Activated T-cell treated with anti-CD3 and anti-CD28 coated beads for 1 hour (primary cell): ENCODE results near the gene PIBF1.
A peak's percentile ranks its signal among the peaks of the same experiment; 100 is the strongest.
"Not testable (repeated sequence)": the region's sequence is repeated elsewhere in the genome, so short reads cannot be mapped to it uniquely, and the experiment has no call there.

Experiments used
- DNase-seq: peaks from one replicate; pipeline ENCODE4 v3.0.0-alpha.2; 2020; ENCODE audit warnings: low read depth

PIBF1 gene

GRCh38 chr13:72820898-72821279 is 39.0 kb downstream of the PIBF1 start:
- no peak for DNase-seq

DNA sequence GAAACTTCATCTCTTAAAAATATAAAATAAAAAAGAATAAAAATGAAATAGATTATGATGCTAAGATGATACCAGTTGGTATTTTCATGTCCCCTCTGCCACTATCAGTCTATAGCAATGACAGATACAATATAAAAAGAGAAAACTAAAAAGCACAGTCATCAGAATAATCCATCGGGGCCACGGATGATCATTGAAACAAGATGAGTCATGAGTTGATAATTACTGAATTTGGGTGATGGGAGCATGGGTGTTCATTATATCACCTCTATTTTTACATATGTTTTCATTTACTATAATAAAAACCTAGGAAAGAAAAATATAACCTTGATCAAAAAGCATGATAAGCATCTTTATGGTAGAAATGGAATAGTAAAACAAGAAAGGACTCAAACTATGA is 41.1 kb downstream of the PIBF1 start:
- DNase-seq = no peak

DNA sequence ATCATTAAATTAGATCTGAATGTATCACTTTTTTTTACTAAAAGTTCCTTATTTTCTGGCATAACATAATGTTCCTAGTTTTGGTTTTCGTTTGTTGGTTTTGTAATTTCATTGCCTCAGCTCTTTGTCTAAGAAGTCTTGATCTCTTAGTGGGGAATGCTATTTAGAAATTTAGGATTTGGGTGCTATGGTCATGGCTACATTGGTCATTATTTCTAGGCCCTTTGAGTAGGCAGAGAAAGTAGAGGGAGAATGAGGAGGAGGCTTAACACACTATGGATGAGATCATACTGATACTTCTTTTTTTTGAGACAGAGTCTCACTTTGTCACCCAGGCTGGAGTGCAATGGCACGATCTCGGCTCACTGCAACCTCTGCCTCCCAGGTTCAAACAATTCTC is 41.8 kb downstream of the PIBF1 start:
- DNase-seq = no peak

DNA sequence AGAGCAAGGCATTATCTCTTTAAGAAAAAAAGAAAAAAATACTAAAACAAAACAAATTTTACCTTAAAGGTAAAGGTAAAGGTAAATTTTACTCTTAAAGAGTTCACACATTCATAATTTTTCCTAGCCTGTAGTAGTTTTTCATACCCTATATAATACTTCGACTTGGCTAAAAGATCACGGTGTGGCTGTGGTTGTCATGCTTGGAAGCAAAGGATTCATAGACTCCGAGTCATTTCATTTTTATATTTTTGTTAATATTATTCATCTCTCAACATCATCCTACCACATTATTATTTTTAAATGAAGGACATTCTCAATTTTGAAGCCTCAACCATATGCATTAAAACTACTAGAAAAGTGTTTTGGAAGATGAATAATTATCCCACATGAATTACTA is 52.7 kb downstream of the PIBF1 start:
- DNase-seq = no peak

DNA sequence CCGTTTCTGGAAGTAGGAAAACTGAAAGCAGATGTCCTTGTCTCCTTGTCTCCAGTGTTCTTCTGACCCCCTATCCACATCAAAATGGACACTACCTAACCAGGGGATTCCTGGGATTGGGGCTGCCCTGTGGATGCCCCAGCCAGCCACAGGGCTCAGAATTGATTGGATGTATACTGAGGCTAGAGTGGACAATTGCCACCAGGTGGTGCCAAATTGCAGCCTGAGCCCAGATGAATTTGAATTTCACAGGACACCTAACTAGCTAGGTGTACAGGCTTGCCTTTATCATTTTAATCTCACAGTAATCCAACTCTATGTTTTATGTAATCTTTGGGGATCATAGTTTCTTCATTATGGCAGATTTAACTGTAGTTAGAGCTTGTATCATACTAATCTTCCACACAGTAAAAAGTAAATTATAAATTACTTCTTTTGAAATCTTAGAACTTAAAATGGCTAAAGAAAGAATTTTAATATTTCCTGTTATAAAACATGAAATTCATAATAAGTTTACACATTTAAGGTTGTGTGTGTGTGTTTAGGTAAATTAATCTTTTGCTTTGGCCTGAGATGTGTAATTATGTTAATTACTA is 58.0 kb downstream of the PIBF1 start:
- peak; percentile 3 for DNase-seq

DNA sequence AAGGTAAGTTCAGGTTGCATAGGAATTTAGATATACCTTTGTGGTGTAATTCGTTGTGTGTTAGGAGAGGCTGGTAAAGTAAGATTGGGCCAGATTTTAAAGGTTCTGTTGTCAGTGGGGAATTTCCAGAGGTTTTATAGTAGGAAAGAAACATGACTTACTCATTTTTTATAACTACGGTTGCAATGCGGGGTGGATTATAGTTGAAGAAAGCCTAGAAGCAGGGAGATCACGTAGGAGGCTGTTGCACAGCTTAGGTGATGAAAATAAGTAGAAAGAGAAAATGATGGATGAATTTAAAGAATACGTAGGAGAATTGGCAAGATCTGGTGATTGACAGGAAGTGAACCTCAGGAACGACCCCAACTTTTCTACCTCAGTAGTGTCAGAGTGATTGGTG is 61.1 kb downstream of the PIBF1 start:
- DNase-seq = no peak

DNA sequence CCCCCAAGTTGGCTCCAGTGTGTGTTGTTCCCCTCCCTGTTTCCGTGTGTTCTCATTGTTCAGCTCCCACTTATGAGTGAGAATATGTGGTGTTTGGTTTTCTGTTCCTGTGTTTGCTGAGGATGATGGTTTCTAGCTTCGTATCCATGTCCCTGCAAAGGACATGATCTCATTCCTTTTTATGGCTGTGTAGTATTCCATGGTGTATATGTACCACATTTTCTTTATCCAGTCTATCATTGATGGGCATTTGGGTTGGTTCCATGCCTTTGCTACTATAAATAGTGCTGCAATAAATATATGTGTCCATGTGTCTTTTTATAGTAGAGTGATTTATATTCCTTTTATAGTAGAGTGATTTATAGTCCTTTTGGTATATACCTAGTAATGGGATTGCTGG is 63.2 kb downstream of the PIBF1 start:
- DNase-seq = not testable (repeated sequence)

- no peak for DNase-seq
Measured at GRCh38 chr13:72849571-72849970, 67.6 kb downstream of the PIBF1 start.

DNA sequence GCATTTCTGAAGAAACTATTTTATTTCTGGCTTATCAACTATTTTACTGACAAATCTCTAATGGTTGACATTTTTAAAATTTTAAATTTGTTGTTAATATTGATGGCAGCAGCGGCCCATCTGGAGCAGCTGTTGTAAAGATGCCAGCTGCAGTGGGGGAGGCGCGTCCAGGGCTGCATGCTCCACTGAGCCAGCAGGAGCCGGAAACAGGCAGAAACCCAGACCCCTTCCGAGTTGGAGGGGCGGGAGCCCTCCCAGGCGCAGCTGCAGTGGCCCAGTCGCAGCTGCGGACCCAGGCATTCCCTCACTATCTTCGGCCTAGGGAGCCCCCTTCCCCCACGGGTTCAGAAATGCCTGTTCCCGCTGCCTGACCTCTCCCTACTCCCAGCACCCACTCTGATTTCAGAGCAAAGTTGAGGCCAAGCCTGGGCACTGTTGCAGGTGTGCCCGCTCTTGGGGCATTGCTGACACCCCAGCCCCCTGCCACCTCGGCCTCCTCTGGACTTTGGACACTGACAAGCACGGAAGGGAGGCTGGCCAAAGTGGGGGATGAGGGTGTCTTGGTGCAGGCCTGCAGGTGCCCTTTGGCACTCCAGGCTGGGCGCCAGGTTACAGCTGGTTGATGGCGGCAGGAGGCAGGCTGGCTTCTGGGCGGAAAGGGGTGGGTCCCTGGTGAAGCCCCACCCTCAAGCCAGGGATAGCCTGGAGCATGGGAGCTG is 69.2 kb downstream of the PIBF1 start:
- DNase-seq = no peak

- DNase-seq = no peak
Measured at GRCh38 chr13:72851678-72852014, 69.7 kb downstream of the PIBF1 start.

GRCh38 chr13:72852207-72852606 is 70.3 kb downstream of the PIBF1 start:
- no peak for DNase-seq

- DNase-seq = no peak
Measured at GRCh38 chr13:72853000-72853399, 71.1 kb downstream of the PIBF1 start.

GRCh38 chr13:72864142-72865011 is 82.4 kb downstream of the PIBF1 start:
- DNase-seq = no peak

GRCh38 chr13:72868229-72868628 is 86.3 kb downstream of the PIBF1 start:
- no peak for DNase-seq

- DNase-seq = no peak
Measured at GRCh38 chr13:72875233-72875632, 93.3 kb downstream of the PIBF1 start.

GRCh38 chr13:72884101-72884500 is 102.2 kb downstream of the PIBF1 start:
- no peak for DNase-seq

DNA sequence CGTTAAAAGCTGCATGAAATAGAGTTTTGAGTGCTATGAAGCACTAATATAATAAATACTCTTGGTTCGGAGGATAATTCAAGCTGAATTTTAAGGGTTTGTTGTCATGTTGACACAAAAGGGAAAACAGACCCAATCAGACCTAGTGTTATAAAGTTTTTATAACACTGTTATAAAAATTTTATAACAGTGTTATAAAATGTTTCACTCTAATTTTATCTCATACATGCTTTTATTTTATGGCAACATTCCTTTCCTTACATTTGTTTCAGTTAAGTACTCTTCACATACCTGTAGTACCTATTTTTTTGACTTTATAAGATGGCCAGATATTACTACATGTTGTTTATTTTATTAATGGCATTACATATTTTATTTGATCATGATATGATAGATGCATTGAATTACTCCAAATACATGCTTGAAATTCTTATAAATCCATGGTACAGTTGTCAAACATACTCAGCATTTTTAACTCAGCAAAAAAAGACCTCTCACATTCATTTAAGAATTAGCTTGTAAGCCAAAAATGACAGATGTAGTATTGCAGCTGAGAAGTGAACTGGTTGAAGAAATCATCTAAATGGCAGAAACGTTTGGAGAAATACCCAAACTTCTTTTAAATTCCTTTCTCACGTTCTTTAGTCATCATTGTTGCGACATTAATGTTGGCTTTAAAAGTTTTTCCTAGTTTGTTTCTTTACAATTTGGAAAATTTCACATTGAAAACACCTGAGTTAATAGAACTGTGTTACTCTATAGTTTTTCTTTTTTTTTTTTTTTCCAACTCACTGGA is 104.5 kb downstream of the PIBF1 start:
- no peak for DNase-seq

GRCh38 chr13:72889495-72889894 is 107.6 kb downstream of the PIBF1 start:
- DNase-seq = no peak

DNA sequence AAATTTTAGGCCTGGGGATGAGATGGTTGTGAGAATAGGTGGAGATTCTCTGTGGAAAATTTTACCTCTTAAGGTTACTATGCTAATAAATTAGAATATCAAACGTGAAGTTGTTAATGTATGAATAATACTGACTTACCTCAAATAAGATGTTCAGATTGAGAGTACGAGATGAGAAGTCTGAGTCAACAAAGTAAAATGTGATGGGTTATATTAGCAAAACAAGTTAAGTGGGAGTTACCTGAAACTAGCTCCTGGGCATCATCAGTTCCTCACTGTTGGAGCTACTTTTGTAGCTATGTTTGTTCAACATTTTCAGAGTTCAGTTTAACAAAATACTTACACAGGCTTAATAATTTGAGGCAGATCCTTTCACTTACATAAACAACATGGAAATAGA is 108.6 kb downstream of the PIBF1 start:
- no peak for DNase-seq

GRCh38 chr13:72891423-72891822 is 109.5 kb downstream of the PIBF1 start:
- DNase-seq = no peak

- DNase-seq = no peak
Measured at GRCh38 chr13:72896869-72897268, 114.9 kb downstream of the PIBF1 start.

DNA sequence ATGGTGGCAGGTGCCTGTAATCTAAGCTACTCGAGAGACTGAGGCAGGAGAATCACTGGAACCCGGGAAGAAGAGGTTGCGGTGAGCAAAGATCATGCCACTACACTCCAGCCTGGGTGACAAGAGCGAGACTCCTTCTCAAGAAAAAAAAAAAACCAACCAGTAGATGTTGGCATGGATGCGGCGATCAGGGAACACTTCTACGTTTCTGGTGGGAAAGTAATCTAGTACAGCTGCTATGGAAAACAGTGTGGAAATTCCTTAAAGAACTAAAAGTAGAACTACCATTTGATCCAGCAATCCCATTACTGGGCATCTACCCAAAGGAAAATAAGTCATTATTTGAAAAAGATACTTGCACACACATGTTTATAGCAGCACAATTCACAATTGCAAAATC is 119.6 kb downstream of the PIBF1 start:
- not testable (repeated sequence) for DNase-seq
